Peyer's patch (tissue), 4 donors: ENCODE measurements around the gene SORBS2. TPM values are rescaled to one million over a fixed set of nuclear protein-coding genes. Genes with fewer than 3 reads are reported as not detected.

ENCODE experiments used
- DNase-seq, 3 donors: peaks; one replicate each; pipeline ENCODE4 v3.0.0-alpha.2; 2017 to 2019
- H3K27ac ChIP-seq, 4 donors: fragments of 200-600 bp; sonication (generic); one replicate each; pipeline ENCODE4 v1.5.1; 2016 to 2019
- H3K27me3 ChIP-seq, 2 donors: fragments of 200-600 bp; sonication (generic); one replicate each; pipeline ENCODE4 v1.5.1; 2019
- H3K36me3 ChIP-seq, 3 donors: fragments of 200-600 bp; sonication (generic); one replicate each; pipeline ENCODE4 v1.5.1; 2016 to 2019
- H3K4me1 ChIP-seq, 4 donors: fragments of 200-600 bp; sonication (generic); one replicate each; pipeline ENCODE4 v1.5.1; 2016 to 2019
- H3K4me3 ChIP-seq, 4 donors: fragments of 200-600 bp; sonication (generic); 1 replicate in 3 of 4; 2 replicates in 1 of 4; pipeline ENCODE4 v1.5.1; 2016 to 2019; ENCODE audit warnings: mild to moderate bottlenecking in 1 of 4
- H3K9me3 ChIP-seq, 4 donors: fragments of 200-600 bp; sonication (generic); one replicate each; pipeline ENCODE4 v1.5.1; 2016 to 2019; ENCODE audit warnings: mild to moderate bottlenecking in 1 of 4
- POLR2A ChIP-seq, 2 donors: fragments of 450-650 bp; IDR thresholded peaks; one replicate each; pipeline ENCODE4 v1.5.1; 2017; ENCODE audit warnings: antibody characterized with exemption in 2 of 2, mild to moderate bottlenecking in 2 of 2, moderate library complexity in 2 of 2
- total RNA-seq, 4 donors: library from RNA; depleted of rRNA; stranded (reverse); fragments of >200 nt; gene quantifications; one replicate each; pipeline ENCODE4 v1.1.0, GENCODE V29; 2016
- TF ChIP-seq, protein P1 (sequence below), 6 experiments: fragments of 450-650 bp in 4 of 6; fragments of 200-600 bp in 2 of 6; sonication (generic) in 1 of 6; IDR thresholded peaks; one replicate each; pipeline ENCODE4 v1.5.1; 2017 to 2019; ENCODE audit warnings: antibody characterized with exemption in 6 of 6, mild to moderate bottlenecking in 3 of 6, moderate library complexity in 1 of 6

The SORBS2 gene
- total RNA-seq, 4 donors from 2014 or later = 15.8 to 61.9 (median 53.0) TPM

DNA sequence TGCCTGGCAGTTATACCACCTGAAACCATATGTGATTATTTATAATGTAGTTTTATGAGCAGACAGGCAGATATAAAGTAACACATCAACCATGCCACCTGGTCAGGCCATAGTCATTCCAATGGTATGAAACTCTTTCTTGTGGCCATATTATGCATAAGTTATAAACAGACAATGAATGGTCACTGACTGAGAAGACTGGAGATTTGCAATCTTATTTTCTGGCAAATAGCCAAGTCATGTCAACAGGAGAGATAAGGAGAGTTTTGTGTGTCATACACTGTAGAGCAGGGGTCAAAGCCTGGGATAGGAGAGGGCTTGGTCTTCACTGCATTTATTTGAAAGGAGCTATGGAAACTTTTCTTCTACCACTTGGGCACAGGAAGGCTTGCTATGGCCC, 29.5 kb downstream of the SORBS2 start:
- H3K27ac ChIP-seq = no peak overlapping the region
- DNase-seq = no peak
- no peaks in the 10 kb centered on the region for H3K36me3 ChIP-seq
- TF ChIP-seq, protein P1, sequence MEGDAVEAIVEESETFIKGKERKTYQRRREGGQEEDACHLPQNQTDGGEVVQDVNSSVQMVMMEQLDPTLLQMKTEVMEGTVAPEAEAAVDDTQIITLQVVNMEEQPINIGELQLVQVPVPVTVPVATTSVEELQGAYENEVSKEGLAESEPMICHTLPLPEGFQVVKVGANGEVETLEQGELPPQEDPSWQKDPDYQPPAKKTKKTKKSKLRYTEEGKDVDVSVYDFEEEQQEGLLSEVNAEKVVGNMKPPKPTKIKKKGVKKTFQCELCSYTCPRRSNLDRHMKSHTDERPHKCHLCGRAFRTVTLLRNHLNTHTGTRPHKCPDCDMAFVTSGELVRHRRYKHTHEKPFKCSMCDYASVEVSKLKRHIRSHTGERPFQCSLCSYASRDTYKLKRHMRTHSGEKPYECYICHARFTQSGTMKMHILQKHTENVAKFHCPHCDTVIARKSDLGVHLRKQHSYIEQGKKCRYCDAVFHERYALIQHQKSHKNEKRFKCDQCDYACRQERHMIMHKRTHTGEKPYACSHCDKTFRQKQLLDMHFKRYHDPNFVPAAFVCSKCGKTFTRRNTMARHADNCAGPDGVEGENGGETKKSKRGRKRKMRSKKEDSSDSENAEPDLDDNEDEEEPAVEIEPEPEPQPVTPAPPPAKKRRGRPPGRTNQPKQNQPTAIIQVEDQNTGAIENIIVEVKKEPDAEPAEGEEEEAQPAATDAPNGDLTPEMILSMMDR (IDR thresholded peaks at IDR 0.05) = no peak
- TF ChIP-seq POLR2A (IDR thresholded peaks at IDR 0.05) = no peak
- H3K27me3 ChIP-seq = no peaks in the 10 kb centered on the region
- no peaks in the 10 kb centered on the region for H3K4me1 ChIP-seq
- H3K4me3 ChIP-seq = no peak overlapping the region
- H3K9me3 ChIP-seq = no peaks in the 10 kb centered on the region

DNA sequence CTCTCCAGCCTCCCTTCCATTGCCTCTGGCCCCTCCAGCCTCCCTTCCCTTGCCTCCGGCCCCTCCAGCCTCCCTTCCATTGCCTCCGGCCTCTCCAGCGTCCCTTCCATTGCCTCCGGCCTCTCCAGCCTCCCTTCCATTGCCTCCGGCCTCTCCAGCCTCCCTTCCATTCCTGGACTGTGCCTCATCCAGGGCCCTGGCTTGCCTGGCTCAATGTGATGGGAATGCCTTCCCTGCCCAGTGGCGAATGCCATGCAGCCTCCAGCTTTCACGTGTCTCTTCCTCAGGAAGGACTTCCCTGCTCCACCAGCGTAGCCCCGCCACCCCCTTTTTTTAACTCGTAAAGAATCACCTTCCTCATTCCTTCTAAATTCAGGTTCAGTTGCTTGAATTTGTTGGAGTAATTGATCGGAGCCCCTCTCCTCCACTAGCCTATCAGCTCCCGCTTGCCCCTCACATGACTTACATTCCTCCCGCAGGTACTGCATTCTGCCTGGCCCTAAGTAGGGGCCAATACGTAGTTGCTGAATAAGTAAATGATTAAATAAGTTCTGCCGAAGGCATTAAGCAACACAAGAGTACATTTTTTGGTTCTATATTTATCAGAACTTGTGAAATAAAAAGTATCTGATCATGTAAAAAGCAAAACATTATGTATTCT, 30.3 kb downstream of the SORBS2 start:
- H3K27me3 ChIP-seq = no peaks in the 10 kb centered on the region
- DNase-seq = no peak
- no peaks in the 10 kb centered on the region for H3K36me3 ChIP-seq
- H3K27ac ChIP-seq = no peak overlapping the region
- H3K4me3 ChIP-seq = no peak overlapping the region
- no peaks in the 10 kb centered on the region for H3K9me3 ChIP-seq
- no peaks in the 10 kb centered on the region for H3K4me1 ChIP-seq
- no peak for TF ChIP-seq POLR2A (IDR thresholded peaks at IDR 0.05)
- TF ChIP-seq, protein P1 (IDR thresholded peaks at IDR 0.05) = no peak

DNA sequence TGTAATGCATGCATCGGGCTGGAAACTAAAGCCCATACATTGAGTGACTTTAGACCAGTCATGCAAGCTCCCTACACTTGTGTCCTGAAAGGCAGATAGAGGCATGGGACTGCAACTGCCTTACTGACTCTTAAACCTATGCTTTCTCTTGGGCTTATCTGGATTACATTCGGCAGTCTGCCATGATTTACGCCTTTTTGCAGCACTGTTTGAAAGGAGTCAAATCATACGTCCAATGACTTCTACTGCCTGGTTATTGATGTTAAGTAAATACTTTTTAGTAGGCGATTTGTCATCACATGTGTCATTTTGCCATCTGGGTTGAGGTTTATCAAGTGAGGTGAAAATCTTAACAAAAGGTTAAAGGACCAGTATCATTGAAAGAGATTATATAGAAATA, 31.5 kb downstream of the SORBS2 start:
- no peak for TF ChIP-seq POLR2A (IDR thresholded peaks at IDR 0.05)
- TF ChIP-seq, protein P1 (IDR thresholded peaks at IDR 0.05) = no peak
- Histone ChIP-seq H3K4me1 (no peaks in the 10 kb centered on the region), H3K27me3 (no peaks in the 10 kb centered on the region), H3K36me3 (no peaks in the 10 kb centered on the region), H3K4me3 (no peak overlapping the region), H3K27ac (no peak overlapping the region), H3K9me3 (no peaks in the 10 kb centered on the region)
- no peak for DNase-seq

DNA sequence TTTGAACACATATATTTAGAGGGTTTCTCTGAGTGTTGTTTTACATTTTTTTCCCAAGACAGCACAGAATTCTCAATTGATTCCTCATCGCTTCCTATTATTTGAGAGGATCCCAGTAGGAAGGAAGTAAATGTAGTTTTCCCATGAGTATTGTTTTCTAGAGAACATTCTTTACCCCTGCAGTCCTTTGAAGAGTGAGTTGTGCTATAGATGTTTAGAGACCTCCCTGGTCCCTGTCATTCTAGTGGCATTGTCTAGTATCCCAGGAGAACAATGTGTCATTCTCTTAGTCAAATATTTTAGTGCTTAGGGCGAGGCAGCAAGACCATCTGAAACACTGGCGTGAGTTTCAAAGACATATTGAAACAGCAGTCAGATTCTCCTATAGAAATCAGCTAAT, 32.5 kb downstream of the SORBS2 start:
- DNase-seq = no peak
- H3K27ac ChIP-seq = no peak overlapping the region
- H3K36me3 ChIP-seq = no peaks in the 10 kb centered on the region
- no peak for TF ChIP-seq POLR2A (IDR thresholded peaks at IDR 0.05)
- TF ChIP-seq, protein P1 (IDR thresholded peaks at IDR 0.05) = no peak
- no peaks in the 10 kb centered on the region for H3K9me3 ChIP-seq
- H3K4me1 ChIP-seq = no peaks in the 10 kb centered on the region
- H3K4me3 ChIP-seq = no peak overlapping the region
- no peaks in the 10 kb centered on the region for H3K27me3 ChIP-seq

DNA sequence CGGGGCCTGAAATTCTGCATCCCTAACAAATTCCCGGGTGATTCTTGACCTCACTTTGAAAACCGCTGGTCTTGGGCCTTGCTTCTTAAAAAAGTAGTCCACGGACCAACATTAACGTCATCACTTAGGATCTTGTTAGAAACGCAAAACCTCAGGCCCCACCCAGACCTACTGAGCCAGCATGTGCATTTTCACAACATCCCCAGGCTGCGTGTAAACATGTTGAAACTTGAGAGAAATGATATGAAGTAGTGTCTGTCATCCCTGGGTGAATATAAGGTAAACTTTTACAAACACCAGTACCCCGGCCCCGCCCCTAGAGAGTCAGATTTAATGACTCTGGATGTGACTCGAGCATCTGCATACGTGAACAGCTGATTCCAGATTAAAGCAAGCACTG, 33.7 kb downstream of the SORBS2 start:
- H3K27me3 ChIP-seq = no peaks in the 10 kb centered on the region
- H3K4me1 ChIP-seq = no peaks in the 10 kb centered on the region
- no peak overlapping the region for H3K27ac ChIP-seq
- H3K9me3 ChIP-seq = no peaks in the 10 kb centered on the region
- H3K36me3 ChIP-seq = no peaks in the 10 kb centered on the region
- DNase-seq = no peak
- TF ChIP-seq, protein P1 (IDR thresholded peaks at IDR 0.05) = no peak
- TF ChIP-seq POLR2A (IDR thresholded peaks at IDR 0.05) = no peak
- no peak overlapping the region for H3K4me3 ChIP-seq
